Measurements from ENCODE around the gene PRMT5.

Gene PRMT5

GRCh38 chr14:22875003-22875747 lies 54.0 kb downstream of the PRMT5 start:
- ATAC-seq, result no peak

GRCh38 chr14:22872833-22873520 lies 56.2 kb downstream of the PRMT5 start:
- ATAC-seq, result no peak

GRCh38 chr14:22872033-22872832 lies 56.9 kb downstream of the PRMT5 start:
- ATAC-seq, result peak; percentile 18 to 22

- peak; percentile 75 to 77 for ATAC-seq
These were observed 57.7 kb downstream of the PRMT5 start, which contains the start of gene LRP10 for GRCh38 chr14:22871224-22872032. TSS of gene LRP10 (plus strand) at chr14:22871740. CDS start at chr14:22872304, 564 bp downstream.

- peak; percentile 74 to 75 for ATAC-seq
These were observed 58.4 kb downstream of the PRMT5 start for GRCh38 chr14:22870811-22871223.
